ENCODE measurements around the gene ESD. TPM values are rescaled to one million over a fixed set of nuclear protein-coding genes. Genes with fewer than 3 reads are reported as not detected.

Gene ESD
- total RNA-seq, 1 donor from 2014 or later = 96.9 TPM

GRCh38 chr13:46795321-46795720 is 1.6 kb downstream of the ESD start:
- no peaks in the 10 kb centered on the region for H3K9me3 Mint-ChIP-seq (ENCODE audit: low read depth)
- DNase-seq (ENCODE audit: low spot score, unreplicated experiment) = no peak
- no peak for TF ChIP-seq CTCF (IDR thresholded peaks at IDR 0.05; ENCODE audit: unreplicated experiment)
- H3K36me3 Mint-ChIP-seq (ENCODE audit: insufficient read depth) = peaks cover 11% of the 10 kb centered on the region
- no peak overlapping the region for H3K27ac Mint-ChIP-seq
- H3K27me3 Mint-ChIP-seq = no peaks in the 10 kb centered on the region
- peaks cover 16% of the 10 kb centered on the region for H3K4me1 Mint-ChIP-seq (ENCODE audit: low read depth)
- H3K4me3 Mint-ChIP-seq (ENCODE audit: low read depth) = peak overlapping the region; percentile 56

- H3K27me3 Mint-ChIP-seq = no peaks in the 10 kb centered on the region
- no peak overlapping the region for H3K4me3 Mint-ChIP-seq (ENCODE audit: low read depth)
- H3K9me3 Mint-ChIP-seq (ENCODE audit: low read depth) = no peaks in the 10 kb centered on the region
- H3K4me1 Mint-ChIP-seq (ENCODE audit: low read depth) = no peaks in the 10 kb centered on the region
- DNase-seq (ENCODE audit: low spot score, unreplicated experiment) = no peak
- no peak for TF ChIP-seq CTCF (IDR thresholded peaks at IDR 0.05; ENCODE audit: unreplicated experiment)
- peaks cover 18% of the 10 kb centered on the region for H3K36me3 Mint-ChIP-seq (ENCODE audit: insufficient read depth)
- no peak overlapping the region for H3K27ac Mint-ChIP-seq
These were observed 13.5 kb downstream of the ESD start for GRCh38 chr13:46783504-46783903.

- Mint-ChIP-seq H3K36me3 (ENCODE audit: insufficient read depth) (peaks cover 21% of the 10 kb centered on the region), H3K27me3 (no peaks in the 10 kb centered on the region), H3K9me3 (ENCODE audit: low read depth) (no peaks in the 10 kb centered on the region), H3K4me3 (ENCODE audit: low read depth) (no peak overlapping the region), H3K4me1 (ENCODE audit: low read depth) (no peaks in the 10 kb centered on the region), H3K27ac (no peak overlapping the region)
- no peak for TF ChIP-seq CTCF (IDR thresholded peaks at IDR 0.05; ENCODE audit: unreplicated experiment)
- no peak for DNase-seq (ENCODE audit: low spot score, unreplicated experiment)
These were observed 14.3 kb downstream of the ESD start for GRCh38 chr13:46782691-46783090.

GRCh38 chr13:46782066-46782465 is 14.9 kb downstream of the ESD start:
- Mint-ChIP-seq H3K9me3 (ENCODE audit: low read depth) (no peaks in the 10 kb centered on the region), H3K27me3 (no peaks in the 10 kb centered on the region), H3K27ac (no peak overlapping the region), H3K4me1 (ENCODE audit: low read depth) (no peaks in the 10 kb centered on the region), H3K4me3 (ENCODE audit: low read depth) (no peak overlapping the region), H3K36me3 (ENCODE audit: insufficient read depth) (peaks cover 21% of the 10 kb centered on the region)
- no peak for DNase-seq (ENCODE audit: low spot score, unreplicated experiment)
- no peak for TF ChIP-seq CTCF (IDR thresholded peaks at IDR 0.05; ENCODE audit: unreplicated experiment)

GRCh38 chr13:46778890-46779289 is 18.1 kb downstream of the ESD start:
- Mint-ChIP-seq H3K9me3 (ENCODE audit: low read depth) (no peaks in the 10 kb centered on the region), H3K4me1 (ENCODE audit: low read depth) (no peaks in the 10 kb centered on the region), H3K4me3 (ENCODE audit: low read depth) (no peak overlapping the region), H3K27ac (no peak overlapping the region), H3K36me3 (ENCODE audit: insufficient read depth) (peaks cover 24% of the 10 kb centered on the region), H3K27me3 (no peaks in the 10 kb centered on the region)
- no peak for TF ChIP-seq CTCF (IDR thresholded peaks at IDR 0.05; ENCODE audit: unreplicated experiment)
- DNase-seq (ENCODE audit: low spot score, unreplicated experiment) = no peak
